ENCODE results near the gene ADARB2. TPM values are rescaled to one million over a fixed set of nuclear protein-coding genes. Genes with fewer than 3 reads are reported as not detected.
A peak's percentile ranks its signal among the peaks of the same experiment; 100 is the strongest.

ADARB2 gene
- total RNA-seq, 1 experiment from 2014 or later, result 0.11 TPM

DNA sequence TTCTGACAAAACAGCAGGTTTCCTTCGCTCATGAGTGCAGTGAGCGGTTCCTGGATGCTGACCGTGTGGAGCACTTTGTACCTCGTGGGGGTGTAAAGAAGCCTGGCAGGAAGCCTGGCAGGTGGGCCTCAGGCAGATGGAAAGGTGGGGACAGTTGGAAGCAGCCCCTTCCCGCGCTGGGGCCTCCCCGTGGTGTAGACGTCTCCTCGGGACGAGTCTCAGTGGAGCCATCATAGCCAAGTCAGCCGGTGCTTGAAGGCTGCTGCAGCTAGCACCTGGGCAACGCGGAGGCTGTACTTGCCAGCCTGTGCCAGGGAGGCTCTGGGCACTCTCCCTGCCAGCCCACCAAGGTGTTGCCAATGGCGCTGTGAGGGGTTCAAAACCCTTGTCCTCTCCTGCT lies 526.7 kb downstream of the ADARB2 start:
- DNase-seq (ENCODE audit: low read depth), result no peak

DNA sequence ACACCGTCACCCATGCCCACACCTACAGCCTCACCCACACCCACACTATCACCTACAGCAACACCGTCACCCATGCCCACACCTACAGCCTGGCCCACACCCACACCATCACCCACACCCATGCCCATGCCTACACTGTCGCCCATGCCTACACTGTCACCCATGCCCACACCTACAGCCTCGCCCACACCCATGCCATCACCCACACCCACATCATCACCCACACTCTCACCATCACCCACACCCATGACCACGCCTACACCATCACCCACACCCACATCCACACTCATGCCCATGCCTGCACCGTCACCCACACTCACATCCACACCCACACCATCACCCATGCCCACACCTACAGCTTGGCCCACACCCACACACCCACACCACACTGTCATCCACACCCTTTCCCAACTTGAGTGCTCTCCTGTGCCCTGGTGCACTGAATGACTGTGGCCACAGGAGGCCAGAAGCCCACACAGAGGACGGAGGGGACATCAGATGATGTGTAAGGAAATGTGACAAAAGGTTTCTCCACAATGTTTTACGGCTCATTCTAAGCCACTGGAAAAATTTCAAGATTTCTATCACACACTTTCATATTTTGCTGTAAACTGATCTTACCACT lies 527.9 kb downstream of the ADARB2 start:
- DNase-seq (ENCODE audit: low read depth), result no peak

DNA sequence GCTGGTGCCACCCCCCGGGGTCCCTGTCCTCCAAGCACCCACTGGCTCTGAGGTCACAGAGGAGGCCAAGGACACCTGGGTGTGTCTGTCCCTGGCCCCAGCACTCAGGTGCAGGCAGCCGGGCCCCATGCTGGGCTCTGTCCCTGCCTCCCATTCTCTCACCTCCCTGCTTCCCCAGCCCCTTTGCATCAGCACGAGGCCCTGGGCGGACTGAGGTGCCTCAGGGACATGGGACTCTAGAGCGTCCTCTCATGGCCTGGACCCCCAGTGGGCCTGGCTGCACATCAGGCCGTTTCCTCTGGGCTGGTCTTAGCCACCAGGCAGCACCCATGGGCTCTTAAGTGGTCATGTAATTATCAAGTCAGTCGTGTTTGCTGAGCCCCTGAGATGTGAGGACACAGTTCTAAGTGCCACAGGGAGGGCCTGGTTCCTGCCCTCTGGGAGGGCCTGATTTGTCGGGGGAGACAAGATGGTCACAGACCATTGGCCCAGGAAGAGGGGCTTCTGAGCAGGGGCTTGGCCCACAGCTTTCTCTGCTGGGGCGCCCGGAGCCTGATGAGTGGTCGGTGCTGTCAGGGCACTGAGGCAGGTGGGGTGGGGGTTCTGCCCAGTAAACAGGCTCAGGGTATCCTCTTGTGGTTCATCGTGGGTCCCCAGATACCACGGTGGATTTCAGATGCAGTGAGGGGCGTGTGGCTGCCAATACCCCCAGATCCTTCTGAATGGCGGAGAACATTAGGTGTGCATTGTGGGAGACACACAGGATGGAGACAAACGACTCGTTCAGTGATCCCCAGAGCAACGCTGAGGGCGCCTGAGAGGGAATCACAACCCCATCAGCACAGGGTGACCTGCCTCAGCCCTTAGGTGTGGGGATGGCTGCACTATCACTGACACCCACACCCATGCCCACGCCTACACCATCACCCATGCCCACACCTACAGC lies 528.7 kb downstream of the ADARB2 start:
- DNase-seq (ENCODE audit: low read depth), result no peak

DNA sequence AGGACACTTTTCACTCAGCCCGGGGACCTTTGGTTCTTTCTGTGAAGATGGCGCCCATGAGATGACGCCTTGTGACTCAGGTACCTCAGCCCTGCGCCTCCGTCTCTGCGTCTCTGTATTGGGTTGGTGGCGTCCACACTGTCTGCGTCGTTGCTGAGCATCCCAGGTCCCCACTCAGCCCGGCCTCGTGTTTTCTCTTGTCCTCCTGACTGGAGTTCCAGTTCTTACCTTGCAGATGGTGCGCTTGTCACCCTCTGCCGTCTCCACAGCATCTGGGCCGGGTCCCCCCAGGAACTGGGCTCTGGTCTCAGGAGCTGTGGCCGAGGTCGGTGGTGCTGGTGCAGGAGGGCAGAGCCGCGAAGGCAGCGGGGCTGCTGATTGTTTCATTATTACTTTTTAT lies 530.7 kb downstream of the ADARB2 start:
- DNase-seq (ENCODE audit: low read depth), result no peak

DNA sequence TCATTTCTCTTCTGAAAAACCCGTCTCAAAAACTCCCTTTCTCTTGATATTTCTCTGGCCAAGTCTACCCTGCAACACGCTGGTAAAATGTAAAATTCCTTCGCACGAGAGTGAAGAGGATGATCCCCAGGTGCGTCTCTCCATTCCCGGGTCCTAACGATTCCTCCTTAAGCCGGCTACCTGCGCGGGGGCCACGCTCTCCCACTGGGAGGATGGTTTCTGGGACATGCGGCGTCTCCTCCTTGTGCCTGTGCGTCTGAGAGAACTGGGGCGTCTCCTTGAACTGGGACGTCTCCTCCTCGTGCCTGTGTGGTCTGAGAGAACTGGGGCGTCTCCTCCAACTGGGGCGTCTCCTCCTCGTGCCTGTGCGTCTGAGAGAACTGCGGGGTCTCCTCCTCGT lies 531.2 kb downstream of the ADARB2 start:
- DNase-seq (ENCODE audit: low read depth), result no peak

DNA sequence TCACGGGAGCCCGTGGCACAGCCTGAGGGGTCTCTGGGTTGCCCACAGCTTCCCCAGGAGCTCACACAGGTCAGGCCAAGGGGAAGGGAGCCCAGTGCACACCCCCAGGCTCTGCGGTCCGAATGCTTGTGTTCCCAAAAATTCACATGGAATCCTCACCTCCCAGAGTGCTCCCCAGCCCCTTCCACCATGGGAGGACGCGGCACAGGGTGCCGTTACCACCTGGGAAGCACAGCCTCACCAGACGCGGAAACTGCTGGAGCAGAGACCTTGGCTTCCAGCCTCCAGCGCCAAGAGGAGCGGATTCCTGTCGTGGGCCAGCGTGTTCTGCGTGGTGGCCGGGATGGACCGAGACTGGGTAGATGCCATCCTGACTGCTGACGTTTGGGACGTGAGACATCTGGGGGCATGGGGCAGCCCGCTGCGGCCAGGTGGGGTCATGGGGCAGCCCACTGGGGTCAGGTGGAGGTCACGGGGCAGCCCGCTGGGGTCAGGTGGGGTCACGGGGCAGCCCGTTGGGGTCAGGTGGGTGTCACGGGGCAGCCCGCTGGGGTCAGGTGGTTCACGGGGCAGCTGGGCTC lies 531.8 kb downstream of the ADARB2 start:
- DNase-seq (ENCODE audit: low read depth), result no peak

DNA sequence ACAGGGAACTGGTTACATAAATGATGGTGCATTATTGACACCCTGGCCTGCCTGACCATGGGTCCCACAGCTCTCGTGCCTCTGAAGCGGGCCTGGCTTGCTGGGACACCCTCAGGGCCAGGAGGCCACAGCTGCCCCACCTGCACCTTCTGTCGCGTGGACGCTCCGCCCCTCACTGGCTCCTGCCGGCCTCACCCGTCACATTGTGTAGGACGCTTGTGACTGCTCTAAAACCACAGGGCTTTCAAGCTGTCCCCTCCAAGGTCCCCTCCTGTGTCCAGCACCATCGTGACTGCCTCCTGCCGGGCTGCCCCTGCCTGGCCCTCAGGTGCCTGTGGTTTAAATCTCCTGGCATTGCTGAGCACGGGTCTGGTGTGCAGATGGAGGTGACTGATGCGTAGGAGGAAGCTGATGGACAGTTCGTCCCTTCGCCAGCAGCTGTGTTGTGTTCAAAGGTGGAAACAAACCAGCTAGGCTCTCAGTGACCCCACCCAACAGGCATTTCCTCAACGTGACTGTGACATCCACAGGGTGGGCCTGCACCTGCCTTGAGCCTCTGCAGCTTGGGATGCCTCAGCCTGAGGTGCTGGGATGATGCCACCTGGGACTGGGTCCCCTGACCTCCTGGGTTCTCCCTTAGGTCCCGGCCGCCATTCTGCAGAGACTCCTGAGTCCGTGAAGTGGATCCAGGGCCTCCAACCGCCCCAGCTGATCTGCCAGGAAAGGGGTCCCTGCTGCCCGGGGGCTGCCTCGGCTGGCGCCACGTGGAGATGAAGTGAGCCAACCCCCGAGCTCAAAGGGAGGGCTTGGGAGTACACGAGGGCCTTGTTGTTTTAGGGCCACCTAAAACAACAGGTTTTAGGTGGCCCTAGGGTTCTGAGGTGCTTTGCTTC lies 532.6 kb downstream of the ADARB2 start:
- no peak for DNase-seq (ENCODE audit: low read depth)

DNA sequence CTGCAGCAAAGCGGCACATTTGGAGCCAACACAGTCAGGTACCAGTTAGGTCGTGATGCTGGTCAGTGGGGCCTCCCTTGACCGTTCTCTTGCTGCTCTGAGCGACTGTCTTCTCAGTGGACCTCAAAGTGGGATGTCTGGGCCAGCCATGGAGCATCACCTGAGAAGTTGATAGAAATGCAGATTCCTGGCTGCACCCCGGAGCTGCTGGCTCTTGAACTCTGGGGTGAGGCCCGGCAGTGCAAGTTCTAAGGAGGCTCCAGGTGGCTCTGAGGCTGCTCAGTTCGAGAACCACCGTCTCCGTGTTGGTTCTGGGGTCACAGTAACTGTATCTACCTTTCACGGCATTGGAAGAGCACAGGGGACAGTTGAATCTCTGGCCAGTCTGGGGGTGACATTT lies 533.6 kb downstream of the ADARB2 start:
- no peak for DNase-seq (ENCODE audit: low read depth)

DNA sequence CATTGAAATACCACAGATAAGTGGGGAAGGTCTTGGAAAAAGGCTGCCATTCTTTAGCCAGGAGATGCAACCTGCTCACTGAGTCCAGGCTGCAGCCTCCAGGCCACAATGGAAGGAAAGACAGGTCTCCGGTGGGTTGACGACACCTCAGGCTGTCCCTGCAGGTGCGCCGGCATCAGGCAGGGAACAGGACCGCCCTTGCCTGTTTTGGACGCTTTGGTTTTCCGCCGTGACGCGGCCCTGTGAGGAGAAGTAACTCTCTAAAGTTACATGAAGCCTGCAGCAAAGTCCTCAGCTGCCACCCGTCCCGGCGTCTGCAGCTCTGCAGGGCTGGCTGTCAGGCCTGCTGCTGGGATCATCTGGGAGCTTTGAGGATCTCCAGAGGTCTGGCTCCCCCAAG lies 534.1 kb downstream of the ADARB2 start:
- DNase-seq (ENCODE audit: low read depth), result no peak

DNA sequence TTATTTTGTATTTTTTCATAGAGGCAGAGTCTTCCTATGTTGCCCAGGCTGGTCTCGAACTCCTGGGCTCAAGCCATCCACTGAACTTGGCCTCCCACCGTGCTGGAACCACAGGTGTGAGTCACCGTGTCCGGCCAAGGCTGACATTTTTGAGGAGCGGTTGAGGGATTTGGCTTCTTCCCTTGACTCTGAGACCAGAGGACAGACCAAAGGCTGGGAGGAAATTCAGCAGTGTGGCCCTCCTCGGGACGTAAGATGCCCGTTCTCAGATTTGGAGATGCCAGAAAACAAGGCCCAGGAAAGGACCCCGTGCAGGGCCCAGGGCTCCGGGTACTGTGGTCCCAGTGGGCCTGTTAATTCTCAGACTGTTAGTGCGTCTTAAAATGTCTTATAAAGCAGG lies 535.0 kb downstream of the ADARB2 start:
- peak; percentile 62 for DNase-seq (ENCODE audit: low read depth)

DNA sequence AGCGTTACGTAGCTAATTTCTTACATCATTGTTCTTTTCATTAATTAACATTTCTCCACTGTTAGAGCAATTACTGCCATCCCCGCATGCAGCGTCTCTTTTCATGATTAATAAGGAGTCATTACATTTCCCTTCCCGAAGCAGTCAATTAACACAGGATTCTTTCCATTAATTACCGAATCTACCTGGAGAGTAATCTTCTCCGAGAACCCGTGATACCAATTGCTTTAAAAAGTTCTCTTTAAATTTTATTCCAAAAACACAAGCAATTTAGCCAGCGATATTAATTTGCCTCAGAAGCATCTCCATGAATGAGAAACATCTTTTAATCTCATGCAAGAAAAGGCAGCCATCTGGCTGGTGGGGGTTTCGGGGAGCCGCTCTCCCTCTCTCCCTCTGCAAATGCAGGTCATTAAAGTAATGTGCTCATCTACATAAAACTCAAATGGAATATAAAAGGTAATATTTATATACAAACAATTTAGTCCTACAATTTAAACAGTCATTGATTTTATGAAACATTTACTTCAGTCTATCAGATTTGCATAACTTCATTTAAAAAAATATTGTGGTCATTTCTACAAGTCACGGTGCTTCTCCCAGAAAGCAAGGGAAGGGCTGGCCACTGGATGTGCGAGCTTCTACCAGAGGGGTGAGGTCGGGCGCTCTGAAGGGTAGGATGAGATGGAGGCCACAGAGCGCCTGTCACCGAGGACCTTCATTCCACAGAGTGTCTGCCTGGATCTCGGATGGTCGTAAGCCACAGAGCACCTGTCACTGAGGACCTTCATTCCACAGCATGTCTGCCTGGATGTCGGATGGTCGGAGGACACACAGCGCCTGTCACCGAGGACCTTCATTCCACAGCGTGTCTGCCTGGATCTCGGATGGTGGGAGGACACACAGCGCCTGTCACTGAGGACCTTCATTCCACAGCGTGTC lies 536.2 kb downstream of the ADARB2 start:
- no peak for DNase-seq (ENCODE audit: low read depth)

DNA sequence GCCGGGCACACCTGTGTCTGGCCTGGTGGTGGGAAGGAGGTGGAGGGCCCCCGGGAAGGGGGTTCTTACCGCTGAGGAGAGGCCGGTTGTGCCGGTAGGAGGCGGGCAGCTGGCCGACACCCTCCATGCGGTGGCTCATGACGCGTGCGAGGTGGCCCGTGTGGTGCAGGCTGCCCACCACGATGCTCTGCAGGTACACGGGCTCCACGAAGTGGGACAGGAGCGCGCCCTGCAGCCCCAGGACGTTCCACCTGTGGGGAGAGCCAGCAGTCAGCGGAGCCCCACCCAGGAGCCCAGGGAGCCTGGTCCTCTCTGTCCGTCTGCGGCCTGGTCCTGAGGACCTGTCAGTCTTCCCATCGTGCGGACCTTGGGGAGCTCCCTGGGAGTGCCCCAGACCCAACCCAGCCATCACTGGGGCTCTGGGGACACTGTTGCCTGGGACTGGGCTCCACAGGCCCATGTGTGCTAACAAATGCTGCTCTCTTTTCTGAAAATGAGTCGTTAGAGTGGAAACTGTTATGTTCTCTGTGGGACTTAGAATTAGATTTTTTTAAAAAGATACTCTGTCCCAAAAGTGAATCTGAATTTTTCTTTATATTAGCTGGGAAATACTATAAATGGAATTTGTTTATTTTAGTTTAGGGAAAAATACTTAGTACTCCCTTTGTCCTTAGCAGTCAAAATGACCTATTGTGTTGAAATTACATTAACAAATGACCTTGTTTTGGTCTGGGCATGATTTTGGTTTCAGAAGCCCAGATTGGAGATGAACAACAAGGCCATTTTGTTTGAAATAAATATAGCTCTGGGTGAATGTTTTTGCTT lies 537.2 kb downstream of the ADARB2 start:
- no peak for DNase-seq (ENCODE audit: low read depth)

DNA sequence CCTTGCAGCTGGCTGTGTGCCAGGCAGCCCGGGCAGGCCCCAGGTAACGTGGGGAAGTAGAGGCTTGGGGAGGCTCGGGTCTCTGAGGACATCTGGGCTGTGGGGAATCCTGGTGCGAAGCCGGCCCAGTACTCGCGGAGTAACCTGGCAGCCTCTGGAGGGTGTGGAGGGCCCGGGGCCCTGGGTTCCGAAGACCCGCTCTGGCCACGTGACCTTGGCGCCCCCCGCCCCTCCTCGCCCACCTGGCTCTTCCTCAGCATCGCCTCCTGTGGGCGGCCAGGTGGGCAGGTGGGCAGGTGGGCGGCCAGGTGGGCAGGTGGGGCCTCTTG lies 538.0 kb downstream of the ADARB2 start:
- DNase-seq (ENCODE audit: low read depth), result no peak

DNA sequence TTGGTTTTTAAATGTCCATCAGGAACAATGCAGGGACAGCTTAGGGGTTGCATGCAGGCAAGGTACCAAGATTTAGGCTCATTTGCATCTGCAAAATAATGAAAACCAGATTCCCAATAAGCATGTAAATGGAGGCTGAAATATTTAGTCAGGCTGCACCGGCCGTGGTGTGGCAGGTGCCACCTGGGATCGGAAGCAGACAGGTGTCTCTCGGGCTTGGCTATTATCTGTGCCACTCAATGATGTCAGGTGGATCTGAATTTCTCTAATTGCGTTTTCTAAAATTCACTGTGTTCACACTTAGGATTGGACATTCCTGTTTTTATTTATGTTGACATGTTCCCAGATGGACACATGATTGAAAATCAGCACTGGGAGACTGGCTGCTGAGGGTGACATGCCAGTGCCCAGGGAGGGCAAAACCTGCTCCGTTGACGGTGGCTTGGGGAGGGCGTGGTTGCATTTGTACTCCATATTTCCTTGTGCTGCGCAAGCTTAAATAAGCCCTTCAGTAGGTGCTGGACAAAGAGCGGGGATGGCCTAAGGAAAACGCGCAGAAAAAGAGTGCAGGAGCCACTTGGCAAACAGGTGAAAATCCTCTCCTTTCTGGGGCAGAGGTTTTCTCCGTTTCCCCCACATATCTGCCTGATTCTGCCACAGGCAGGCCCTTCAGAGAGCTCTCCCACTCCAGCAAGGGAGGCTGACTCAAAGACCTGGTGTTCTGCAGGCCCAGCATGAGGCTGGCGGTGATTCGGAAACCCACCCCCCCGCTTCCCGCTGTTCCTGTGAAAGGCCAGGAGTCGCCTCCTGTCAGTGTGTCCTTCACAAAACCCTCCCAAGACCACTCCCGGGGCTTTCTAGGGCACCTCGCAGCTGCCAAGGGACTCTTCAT lies 538.6 kb downstream of the ADARB2 start:
- DNase-seq (ENCODE audit: low read depth), result no peak

DNA sequence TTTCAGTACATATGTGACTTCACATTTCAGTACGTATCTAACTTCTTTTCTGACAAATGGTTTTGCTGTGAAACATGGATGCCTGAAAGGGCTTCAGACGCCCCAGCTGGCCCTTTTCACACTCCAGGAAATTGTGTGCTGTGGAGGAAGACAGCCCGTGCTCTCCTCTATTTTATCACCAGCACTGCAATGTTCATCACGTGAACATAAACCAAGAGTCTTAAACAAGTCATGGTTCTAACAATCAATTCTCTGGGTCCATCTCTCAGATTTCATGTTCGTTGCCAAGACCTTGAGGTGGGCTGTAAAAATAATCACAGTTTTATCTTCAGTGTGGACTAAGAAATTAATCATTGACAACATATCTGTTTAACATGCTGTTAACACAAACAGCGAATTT lies 539.9 kb downstream of the ADARB2 start:
- no peak for DNase-seq (ENCODE audit: low read depth)

DNA sequence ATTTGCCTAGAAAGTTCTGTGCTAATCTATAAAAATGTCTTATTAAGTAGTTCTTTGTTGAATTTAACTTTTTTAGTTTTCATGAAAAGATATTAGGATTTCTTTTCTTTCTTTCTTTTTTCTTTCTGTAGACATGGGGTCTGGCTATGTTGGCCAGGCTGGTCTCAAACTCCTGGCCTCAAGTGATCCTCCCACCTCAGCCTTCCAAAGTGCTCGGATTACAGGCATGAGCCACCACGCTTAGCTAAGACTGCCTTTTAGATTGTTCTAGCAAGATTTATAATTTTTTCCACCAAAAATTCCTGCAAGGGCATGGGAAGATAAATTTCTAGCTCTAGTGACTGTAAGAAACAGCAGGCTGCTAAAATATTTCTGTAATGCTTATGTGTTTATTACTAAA lies 540.7 kb downstream of the ADARB2 start:
- no peak for DNase-seq (ENCODE audit: low read depth)

DNA sequence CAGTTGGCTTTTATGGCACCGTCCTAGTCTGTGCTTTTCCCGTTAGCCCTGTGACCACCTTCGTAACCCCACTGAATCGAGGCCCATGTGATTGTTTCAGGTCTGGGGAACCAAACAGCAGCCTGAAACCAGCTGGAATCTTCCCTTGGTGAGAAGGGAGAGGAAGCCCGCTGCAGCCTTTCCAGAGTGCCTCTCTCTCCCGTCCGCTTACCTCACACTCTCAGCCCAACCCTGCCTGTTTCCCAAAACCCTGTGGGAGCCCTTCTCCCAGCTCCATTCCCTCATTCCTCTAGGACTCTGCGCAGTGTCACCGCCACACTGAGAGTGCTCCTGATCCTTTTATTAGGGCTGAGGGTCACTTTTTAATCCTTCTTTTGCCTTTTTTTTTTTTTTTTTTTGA lies 541.5 kb downstream of the ADARB2 start:
- no peak for DNase-seq (ENCODE audit: low read depth)

DNA sequence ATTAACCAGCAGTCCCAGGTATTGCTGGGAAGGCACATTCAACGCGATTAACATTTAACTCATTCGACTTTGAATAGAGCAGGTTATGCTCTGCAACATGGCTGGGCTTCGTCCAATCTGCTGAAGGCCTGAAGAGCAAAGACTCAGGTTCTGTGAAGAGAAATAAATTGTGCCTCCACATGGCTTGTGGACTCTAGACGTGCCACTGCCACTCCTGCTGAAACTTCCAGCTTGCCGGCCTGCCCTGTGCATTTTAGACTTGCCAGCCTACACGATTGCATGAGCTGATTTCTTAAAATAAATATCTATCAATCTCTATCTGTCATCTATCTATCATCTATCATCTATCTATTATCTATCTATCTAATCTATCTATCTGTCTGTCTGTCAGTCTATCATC lies 543.2 kb downstream of the ADARB2 start:
- DNase-seq (ENCODE audit: low read depth), result no peak

DNA sequence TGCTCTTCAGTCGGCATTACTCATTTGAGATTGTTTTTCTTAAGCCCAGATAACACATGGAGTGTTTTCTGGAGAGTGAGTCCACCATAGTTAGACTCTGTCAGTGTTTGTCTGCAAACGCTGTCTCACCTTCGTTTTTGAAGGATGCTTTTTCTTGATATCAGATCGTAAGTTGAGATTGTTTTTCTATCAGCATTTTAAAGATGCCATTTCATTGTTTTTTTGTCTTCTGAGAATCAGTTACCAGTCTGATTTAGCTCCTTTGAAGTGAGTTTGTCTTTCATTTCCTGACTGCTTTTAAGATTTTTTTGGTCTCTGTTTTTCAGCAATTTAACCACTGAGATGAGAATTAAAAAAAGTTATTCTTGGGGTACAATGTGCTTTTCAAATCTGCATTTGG lies 543.8 kb downstream of the ADARB2 start:
- no peak for DNase-seq (ENCODE audit: low read depth)
